GM21737 (cell line): ENCODE data around the gene RALGAPA2.

Experiments used
- ATAC-seq: cut with Tn5 transposase; IDR thresholded peaks from one replicate; pipeline ENCODE4 v1.9.1; 2021; ENCODE audit warnings: mild to moderate bottlenecking, moderate library complexity; ENCODE audit not compliant: unreplicated experiment

RALGAPA2 gene

DNA sequence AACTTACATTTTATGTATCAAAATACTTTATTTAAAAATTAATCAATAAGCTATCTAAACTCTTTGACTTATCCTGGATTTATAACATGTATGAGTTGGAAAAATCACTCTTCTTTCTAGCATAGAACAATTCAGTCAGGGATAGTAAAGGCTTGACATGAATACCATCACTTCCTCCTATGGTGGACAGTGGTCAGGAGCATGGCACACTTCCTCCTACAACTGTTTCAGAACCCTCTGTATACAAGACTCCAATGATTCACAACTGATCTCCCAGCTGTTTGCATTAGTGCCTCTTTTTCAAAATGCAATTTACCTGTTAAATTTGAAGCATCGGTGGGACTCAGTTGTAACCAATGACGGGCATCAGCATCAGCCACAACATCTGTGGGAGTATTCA lies 129.7 kb downstream of the RALGAPA2 start:
- no peak for ATAC-seq

DNA sequence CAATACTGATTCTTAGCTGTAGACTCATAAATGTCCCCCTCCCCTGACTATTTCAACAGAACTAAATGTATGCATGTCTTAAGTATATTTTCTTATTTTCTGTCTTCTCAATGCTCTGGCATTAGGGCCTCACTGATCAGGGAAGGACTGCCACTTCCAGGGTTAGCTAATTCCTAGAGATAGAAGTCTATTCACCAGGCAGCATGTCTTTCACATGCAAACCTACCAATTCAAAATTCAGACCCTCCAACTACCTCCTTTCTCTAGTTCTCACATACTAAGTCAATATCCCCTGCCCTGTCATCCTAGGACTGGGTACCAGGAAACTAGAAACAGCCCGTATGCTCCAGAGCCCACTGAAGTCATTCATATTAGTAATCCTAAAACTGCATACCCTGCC lies 132.3 kb downstream of the RALGAPA2 start:
- no peak for ATAC-seq

DNA sequence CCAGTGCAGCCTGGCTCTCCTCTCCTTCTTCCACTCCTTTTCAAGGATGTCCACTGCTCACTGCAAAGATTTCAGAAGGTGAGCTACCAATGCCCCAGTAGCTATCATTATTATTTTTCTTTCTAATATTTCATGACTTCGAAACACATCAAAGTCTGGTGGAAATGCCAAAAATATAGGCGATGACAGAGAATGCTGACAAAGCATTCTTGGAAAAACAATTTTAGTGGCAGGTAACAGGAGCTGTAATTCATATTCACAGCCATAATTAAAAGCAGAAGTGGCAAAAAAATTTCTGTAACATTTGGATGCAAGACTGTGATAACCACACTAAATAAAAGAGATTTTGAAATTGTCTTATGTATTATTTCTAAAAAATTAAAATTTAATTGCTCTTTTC lies 133.6 kb downstream of the RALGAPA2 start:
- no peak for ATAC-seq

DNA sequence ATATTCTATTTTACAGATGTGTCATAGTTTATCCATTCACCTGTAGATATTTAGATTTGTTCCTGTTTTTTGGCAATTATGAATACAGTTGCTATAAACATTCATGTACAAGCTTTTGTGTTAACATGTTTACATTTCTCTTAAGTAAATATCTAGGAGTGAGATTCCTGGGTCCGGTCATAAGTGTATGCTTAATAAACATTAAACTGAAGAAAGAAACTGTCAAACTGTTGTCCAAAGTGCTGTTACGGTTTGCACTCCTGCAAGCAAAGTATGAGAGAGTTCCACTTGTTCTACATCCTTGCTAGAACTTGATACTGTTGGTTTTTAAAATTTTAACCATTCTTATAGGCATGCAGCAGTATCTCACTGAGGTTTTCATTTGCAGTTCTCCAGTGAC lies 138.6 kb downstream of the RALGAPA2 start:
- ATAC-seq: no peak

DNA sequence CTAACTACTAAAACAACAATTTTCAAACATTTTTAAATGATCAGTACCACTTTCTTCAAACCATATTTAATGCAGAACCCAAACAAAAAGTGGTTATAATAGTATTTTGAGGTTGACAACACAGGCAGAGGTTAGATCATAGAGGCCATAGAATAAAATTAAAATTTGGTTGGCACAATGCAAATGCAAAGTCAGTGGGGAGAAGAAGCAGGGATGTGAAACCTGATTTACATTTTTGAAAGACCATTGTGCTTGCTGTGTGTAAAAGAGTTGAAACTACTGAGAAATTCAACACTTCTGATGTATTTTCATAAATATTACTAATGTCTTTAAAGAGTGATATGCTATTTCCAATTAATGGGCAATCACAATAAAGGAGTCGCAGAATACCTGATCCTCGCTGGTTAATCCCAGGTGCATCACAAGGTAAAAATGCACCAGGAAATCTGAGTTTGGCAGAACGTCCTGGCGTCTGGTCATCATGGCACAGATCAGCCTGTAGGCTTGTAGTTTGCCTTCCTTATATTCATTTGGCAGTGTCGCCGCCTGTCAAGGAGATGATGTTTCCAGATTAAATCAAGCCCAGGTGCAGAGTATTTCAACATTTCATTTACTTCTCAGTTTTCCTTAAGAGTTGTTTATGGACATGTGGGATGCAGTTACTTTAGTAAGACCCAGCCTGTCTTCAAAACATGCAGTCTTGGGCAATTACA lies 141.2 kb downstream of the RALGAPA2 start:
- ATAC-seq: no peak

DNA sequence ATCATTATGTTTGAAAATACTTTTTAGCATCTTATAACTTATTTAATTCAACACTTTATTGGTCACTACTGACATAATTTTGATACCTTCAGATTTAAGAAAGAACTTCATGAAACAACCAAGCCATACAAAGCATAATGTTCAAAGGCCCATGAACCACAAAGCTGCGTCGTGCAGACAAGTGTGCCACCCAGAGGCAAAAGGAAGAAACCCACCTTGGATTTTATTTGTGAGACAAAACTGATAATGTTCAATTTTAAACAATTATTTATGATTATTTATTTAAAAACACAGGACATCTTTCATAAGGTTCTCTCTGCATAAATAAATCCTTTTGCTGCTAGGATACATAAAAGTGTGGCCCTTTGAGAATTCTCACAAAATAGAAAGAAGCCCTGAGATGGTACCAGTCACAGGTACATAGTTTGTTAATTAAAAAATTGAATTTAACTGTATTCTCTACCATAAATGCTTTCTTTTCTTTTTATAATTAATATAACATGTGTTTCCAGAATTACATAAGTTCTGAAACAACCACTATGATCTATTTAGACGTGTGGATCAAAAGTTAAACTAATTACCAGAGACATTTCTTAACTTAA lies 143.7 kb downstream of the RALGAPA2 start:
- no peak for ATAC-seq

DNA sequence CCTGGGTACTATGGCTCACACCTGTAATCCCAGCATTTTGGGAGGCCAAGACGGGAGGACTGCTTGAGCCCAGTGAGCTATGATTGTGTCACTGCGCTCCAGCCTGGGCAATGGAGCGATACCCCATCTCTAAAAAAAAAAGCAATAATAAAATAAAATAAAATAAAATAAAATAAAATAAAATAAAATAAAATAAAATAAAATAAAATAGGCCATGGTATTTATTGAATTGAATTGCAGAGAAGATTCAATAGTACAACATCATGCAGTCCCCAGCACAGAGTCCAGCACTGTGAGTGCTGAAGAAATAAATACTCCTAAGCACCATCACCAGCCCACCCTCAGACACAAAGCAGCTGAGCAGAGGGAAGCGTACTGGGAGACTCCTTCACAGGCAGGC lies 144.7 kb downstream of the RALGAPA2 start:
- ATAC-seq: no peak

DNA sequence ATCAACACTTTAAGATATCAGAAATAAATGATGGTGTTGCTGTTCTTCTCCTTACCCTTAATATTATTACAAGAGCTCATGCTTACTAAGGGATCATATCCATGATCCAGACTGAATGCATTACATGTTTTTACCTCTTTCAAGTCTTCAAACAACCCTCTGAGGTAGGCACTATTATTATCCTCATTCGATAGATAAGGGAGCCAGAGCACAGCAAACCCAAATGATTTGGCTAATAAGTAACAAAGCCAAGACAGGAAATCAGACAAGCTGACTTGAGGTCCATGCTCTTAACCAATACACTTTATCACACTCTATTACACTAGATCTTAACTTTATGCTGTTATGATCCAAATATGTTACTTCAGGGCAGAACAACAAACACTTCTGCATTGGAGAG lies 145.9 kb downstream of the RALGAPA2 start:
- ATAC-seq: no peak

DNA sequence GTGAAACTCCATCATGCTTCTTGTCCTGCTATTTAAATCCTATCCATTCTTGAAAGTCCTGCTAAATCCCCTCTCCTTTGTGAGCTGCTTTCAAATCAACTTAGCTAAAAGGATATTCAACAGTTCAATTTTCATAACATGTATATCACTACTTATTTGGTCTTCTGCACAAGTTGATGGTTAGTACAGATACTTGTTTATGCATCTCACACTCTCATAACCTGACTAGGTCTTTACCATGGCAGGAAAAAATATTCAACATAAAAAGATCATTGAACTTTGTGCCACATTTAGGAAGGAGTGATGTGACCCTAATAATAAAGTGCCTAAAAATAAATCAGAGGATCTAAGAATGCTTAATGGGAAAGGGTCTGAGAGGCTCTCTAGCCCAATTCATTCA lies 148.2 kb downstream of the RALGAPA2 start:
- ATAC-seq: no peak

DNA sequence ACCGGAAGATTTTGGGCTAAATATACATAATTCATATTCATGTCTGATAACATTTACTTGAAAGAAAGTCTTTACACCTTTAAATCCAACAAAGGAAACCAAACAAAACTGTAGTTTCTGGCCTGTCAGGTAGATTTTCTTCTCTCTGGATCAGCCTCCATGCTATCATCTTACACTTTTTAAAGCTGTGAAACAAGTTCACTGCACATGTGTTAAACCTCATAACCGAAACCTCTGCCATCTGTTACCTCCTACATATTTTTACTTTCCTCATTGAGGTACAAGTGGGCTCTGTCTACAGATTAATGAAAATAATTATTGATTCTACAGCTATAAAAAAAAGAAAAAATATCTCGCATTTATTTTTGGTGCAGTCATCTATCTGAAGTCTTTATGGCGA lies 149.9 kb downstream of the RALGAPA2 start:
- ATAC-seq: no peak

DNA sequence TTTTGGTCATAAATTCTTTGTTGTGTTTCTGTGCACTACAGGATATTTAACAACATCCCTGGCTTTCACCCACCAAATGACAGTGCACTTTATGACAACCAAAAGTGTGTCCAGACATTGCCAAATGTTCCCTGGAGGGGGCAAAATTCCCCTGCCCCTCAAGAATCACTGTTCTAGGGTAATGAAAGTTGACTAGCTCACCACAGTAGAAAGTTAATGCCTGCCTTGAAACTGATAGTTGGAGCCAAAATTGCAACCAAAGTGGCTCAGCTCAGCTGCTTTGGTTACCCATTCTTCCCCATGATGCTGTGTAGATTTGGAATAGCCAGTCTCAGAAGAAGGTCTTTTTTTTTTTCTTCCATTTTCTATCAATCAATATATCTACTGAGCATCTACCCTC lies 150.6 kb downstream of the RALGAPA2 start:
- no peak for ATAC-seq

DNA sequence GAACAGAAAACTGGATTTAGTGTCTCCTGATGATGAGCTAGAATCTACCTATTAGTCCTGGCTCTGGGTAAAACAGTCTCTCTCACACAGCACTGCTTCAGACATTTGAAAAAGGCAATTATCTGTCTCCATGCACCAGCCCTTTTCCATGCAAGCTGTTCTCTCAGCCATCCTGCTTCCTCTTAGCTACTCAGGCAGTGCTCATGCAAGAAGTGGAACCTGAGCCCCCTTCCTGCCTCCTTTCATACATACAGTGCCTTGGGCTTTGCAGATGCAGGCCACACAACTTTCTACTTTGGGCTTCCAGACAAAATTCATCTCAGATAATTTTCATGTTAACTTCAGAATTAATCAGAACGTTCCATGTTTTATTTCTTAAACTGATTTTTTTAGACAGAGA lies 151.3 kb downstream of the RALGAPA2 start:
- no peak for ATAC-seq

DNA sequence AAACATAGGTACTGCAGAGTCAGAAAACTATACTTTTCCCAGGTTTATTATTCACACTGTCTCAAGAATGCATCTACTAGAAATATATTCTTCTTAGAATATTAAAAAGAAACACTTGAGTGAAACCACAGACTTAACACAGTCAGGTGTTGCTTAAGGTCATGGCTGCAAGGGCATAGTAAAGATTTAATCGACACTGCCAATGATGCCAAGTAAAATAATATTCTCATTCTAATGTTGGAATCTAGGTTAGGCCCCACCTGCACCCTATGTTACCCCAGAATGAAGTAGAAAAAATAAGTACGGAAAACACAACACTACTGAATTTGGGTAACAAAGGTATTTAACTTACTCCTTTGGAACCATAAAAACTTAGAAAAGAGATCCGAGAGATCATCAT lies 155.0 kb downstream of the RALGAPA2 start:
- no peak for ATAC-seq

DNA sequence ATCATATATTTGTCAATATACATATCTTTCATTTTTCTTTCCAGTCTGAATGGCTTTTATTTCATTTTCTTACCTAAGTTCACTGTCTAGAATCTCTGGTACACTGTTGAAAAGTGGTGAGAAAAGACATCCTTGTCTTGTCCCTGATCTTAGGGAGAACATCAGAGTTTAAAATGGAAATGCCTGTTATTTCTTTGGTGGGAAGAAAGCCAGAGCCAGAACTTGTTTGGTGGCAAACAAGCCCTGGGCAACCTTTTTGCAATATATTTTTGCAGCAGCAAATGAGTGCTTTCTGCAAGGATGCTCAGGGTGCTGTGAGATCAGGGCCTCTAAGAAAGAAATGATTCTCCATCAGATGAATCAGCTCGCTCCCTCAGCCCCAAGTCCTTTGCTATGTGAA lies 156.6 kb downstream of the RALGAPA2 start:
- no peak for ATAC-seq

DNA sequence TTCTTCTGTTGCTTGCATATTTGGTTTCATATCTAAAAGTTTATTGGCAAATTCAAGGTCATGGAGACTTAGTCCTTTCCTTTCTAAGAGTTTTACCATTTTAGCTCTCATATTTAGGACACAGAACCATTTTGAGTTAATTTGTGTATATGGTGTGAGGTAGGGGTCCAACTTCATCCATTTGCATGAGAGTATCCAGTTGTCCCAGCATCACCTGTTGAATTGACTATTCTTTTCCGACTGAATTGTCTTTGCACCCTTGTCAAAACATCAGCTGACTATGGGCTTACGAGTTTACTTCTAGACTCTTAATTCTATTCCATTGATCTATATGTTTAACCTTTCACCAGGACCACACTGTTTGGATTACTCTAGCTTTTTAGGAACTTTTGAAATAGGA lies 157.5 kb downstream of the RALGAPA2 start:
- no peak for ATAC-seq

DNA sequence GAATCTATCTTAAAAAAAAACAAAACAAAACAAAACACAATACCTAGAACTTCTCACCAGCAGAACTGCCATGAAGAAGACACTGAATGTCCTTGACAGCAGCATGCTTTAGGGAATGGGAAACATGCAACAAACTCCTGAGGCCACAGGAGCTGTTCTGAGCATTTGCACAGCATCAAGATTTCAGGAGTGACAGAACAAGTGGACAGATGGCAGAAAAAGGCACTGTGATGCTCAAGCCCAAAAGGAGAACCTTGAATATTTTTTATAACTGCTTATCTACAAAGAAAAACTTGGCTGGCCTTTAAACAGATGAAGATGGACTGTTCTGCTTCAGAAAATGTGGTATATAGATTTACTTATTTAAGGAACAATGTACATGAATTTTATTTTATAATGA lies 158.9 kb downstream of the RALGAPA2 start:
- ATAC-seq: no peak

DNA sequence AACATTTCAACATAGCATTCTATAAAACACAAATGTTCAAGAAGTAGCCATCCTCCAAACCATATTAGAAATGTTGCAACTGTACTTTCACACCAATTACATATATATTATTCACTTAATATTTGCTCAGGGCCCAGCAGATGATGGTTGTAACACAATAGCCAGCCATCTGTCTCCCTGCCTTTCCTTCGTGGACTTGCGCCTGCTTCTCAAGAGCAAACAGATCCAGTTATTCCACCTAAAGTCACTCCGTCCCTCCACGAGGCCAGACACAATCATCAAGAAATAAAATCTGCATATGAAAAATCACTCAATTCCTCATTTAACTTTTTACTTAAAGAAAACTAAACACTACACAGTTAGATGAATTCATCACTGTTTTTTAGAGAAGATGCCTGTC lies 160.4 kb downstream of the RALGAPA2 start:
- ATAC-seq: no peak

DNA sequence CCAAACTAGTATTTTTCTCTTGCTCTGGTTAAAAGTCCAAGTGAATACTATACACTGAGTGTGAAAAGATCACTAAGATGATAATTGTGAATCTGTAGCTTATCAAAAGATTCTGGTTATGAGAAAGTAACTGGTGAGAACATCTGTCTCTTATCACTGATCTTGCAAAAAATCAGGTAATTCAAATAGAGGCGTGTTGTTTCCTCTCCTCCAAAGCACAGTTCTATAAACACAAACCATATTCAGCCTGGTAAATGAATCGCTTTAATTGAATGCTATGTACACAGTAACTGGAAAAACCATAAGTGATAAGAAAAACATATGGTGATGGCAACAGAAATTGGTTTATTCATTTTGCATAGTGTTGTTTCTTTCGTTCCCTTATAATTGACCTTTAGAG lies 161.0 kb downstream of the RALGAPA2 start:
- ATAC-seq: no peak

DNA sequence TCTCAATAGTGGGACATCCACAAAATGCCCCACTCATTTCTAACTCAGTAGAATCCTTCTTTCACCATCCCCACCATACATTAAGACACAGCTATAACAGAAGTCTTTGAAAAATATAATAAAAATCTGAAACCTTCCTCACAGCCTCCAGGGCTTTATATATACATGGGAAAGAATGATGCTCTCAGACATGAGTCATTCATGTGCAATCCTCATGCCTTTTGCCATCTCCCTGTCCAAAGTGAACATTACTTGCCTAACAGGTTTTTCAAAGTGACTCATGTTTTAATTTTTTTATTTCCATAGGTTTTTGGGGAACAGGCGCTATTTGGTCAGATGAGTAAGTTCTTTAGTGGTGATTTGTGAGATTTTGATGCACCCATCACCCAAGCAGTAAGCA lies 162.7 kb downstream of the RALGAPA2 start:
- no peak for ATAC-seq

DNA sequence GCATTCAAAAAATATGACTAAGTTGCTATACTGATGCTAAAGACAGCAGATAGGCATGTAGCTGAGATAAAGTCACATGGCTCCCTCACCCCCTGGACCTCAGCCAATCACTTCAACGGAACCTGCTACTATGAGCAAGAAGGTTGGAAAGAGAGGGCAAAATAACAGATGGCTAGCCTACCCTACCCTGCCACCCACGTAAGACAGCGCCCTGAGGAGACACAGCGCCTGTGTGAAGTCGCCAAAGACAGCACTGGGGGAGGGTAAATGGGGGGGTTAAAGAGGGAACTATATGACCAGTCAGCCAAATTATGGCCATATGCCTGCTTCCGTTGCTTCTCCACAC lies 163.2 kb downstream of the RALGAPA2 start:
- ATAC-seq: no peak

DNA sequence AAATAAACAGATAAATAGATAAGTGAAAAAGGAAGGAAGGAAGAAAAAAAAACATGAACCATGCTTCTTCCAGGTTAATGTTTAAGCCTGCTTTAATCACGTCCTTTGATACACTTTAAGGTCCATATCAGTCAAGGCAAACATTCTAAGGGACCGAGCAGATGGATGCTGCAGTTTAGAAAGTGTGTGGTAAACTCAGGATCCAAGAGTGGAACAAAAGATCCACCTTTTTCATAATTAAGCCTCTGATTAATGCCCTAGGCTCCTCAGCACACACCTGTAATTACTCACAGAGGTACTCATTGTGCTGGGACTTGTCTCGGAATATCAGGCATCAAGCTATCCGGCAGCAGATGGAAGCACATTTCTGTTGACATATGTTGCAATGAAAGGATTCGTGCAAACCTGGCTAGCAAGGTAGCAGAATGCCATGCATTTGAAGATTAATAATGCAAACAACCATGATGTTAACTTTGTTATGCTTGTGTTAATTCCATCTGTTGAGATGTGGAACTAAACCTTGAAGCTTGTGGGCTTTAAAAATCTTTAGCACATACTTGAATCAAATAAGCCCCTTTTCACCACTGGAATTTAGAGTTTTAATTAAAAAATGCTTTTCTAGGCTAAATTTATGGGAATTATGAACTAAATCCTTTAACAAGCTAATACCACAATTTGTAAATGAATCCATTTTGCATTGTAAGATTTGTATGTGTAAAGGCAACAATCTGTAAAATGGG lies 163.7 kb downstream of the RALGAPA2 start:
- ATAC-seq: no peak

DNA sequence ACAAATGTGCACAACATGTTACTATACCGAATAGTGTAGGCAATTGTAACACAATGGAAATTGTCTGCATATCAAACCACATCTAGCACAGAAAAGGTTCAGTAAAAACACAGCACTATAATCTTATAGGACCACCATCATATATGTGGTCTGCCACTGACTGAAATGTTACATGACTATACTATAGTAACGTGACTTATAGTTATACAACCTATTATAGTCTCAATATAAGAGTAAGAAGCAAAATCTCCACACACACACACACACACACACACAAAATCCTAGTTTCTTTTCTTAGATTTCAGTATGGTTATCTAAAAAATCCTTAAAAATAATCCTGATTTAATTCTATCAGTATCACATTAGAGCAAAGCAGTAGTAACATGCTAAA lies 164.6 kb downstream of the RALGAPA2 start:
- ATAC-seq: no peak
